ENCODE results near the gene PITPNM1.

- TF ChIP-seq CTCF (IDR thresholded peaks at IDR 0.05; ENCODE audit: insufficient read depth, low read depth, low read length) (no peak), EZH2 (IDR thresholded peaks at IDR 0.05; ENCODE audit: insufficient read depth, low read length) (no peak)
Observed at GRCh38 chr11:67521924-67522323, 16.8 kb upstream of the PITPNM1 start.

Measured in astrocyte (in vitro differentiated cells and primary cell).